Progenitor cell of endocrine pancreas (in vitro differentiated cells): ENCODE data around the gene CFL1. TPM values are rescaled to one million over a fixed set of nuclear protein-coding genes. Genes with fewer than 3 reads are reported as not detected.
A peak's percentile ranks its signal among the peaks of the same experiment; 100 is the strongest.
"Not testable (repeated sequence)": the region's sequence is repeated elsewhere in the genome, so short reads cannot be mapped to it uniquely, and the experiment has no call there.

Source experiments
- DNase-seq: peaks from one replicate; pipeline ENCODE4 v3.0.0; 2021; ENCODE audit warnings: low spot score; ENCODE audit not compliant: unreplicated experiment
- H3K27ac Mint-ChIP-seq: 2 replicates; pipeline ENCODE4 v1.8.0; 2021; ENCODE audit warnings: mild to moderate bottlenecking, moderate library complexity, mixed read lengths
- H3K27me3 Mint-ChIP-seq: 2 replicates; pipeline ENCODE4 v1.8.0; 2021; ENCODE audit warnings: mixed read lengths
- H3K36me3 Mint-ChIP-seq: 2 replicates; pipeline ENCODE4 v1.8.0; 2022; ENCODE audit warnings: mixed read lengths; ENCODE audit not compliant: insufficient read depth
- H3K4me1 Mint-ChIP-seq: 2 replicates; pipeline ENCODE4 v1.8.0; 2021; ENCODE audit warnings: low read depth, mixed read lengths
- H3K4me3 Mint-ChIP-seq: 2 replicates; pipeline ENCODE4 v1.8.0; 2021; ENCODE audit warnings: low read depth, mild to moderate bottlenecking, moderate library complexity, mixed read lengths
- H3K9me3 Mint-ChIP-seq: 2 replicates; pipeline ENCODE4 v1.8.0; 2021; ENCODE audit warnings: low read depth, mixed read lengths
- total RNA-seq: library from RNA; stranded (reverse); gene quantifications from 2 replicates; pipeline ENCODE4 v1.2.1, GENCODE V29; 2021
- TF ChIP-seq, protein P1 (sequence below): fragments of 200-600 bp; sonication (generic); IDR thresholded peaks from one replicate; pipeline ENCODE4 v1.5.0; 2021; ENCODE audit warnings: antibody characterized with exemption, mild to moderate bottlenecking; ENCODE audit not compliant: unreplicated experiment

Gene CFL1
- total RNA-seq, 1 donor from 2014 or later = 890 TPM

GRCh38 chr11:65844231-65844872 lies 13.6 kb downstream of the CFL1 start:
- Mint-ChIP-seq H3K9me3 (no peaks in the 10 kb centered on the region), H3K36me3 (no peaks in the 10 kb centered on the region), H3K27me3 (no peaks in the 10 kb centered on the region), H3K4me1 (peaks cover 4% of the 10 kb centered on the region), H3K27ac (peak overlapping the region; percentile 17), H3K4me3 (no peak overlapping the region)
- TF ChIP-seq, protein P1, sequence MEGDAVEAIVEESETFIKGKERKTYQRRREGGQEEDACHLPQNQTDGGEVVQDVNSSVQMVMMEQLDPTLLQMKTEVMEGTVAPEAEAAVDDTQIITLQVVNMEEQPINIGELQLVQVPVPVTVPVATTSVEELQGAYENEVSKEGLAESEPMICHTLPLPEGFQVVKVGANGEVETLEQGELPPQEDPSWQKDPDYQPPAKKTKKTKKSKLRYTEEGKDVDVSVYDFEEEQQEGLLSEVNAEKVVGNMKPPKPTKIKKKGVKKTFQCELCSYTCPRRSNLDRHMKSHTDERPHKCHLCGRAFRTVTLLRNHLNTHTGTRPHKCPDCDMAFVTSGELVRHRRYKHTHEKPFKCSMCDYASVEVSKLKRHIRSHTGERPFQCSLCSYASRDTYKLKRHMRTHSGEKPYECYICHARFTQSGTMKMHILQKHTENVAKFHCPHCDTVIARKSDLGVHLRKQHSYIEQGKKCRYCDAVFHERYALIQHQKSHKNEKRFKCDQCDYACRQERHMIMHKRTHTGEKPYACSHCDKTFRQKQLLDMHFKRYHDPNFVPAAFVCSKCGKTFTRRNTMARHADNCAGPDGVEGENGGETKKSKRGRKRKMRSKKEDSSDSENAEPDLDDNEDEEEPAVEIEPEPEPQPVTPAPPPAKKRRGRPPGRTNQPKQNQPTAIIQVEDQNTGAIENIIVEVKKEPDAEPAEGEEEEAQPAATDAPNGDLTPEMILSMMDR = no peak
- no peak for DNase-seq

DNA sequence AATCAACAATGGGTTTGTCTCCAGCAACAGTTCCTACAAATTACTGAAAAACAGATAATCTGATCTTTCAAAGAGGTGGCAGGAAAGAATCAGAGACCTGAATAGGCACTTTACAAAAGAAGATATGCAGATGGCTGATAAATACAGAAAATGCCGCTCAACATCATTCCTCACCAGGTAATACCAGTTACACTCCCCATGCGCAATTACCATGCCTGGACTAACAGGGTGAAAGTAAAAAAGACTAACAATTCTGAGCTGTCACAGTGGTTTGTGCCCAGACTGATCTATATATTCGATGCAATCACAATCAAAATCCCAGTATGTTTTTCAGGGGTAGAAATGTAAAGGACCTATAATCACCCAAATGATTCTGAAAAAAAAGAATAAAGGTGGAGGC lies 14.2 kb downstream of the CFL1 start:
- no peaks in the 10 kb centered on the region for H3K36me3 Mint-ChIP-seq
- no peak overlapping the region for H3K4me3 Mint-ChIP-seq
- TF ChIP-seq, protein P1 = no peak
- peak overlapping the region; percentile 17 for H3K27ac Mint-ChIP-seq
- no peaks in the 10 kb centered on the region for H3K27me3 Mint-ChIP-seq
- no peaks in the 10 kb centered on the region for H3K9me3 Mint-ChIP-seq
- H3K4me1 Mint-ChIP-seq = peaks cover 3% of the 10 kb centered on the region
- DNase-seq = no peak

- H3K4me1 Mint-ChIP-seq = peaks cover 3% of the 10 kb centered on the region
- H3K27me3 Mint-ChIP-seq = no peaks in the 10 kb centered on the region
- TF ChIP-seq, protein P1 = no peak
- no peak overlapping the region for H3K27ac Mint-ChIP-seq
- H3K9me3 Mint-ChIP-seq = no peaks in the 10 kb centered on the region
- H3K4me3 Mint-ChIP-seq = no peak overlapping the region
- DNase-seq = no peak
- H3K36me3 Mint-ChIP-seq = no peaks in the 10 kb centered on the region
Observed at GRCh38 chr11:65842144-65842543, 15.8 kb downstream of the CFL1 start.

DNA sequence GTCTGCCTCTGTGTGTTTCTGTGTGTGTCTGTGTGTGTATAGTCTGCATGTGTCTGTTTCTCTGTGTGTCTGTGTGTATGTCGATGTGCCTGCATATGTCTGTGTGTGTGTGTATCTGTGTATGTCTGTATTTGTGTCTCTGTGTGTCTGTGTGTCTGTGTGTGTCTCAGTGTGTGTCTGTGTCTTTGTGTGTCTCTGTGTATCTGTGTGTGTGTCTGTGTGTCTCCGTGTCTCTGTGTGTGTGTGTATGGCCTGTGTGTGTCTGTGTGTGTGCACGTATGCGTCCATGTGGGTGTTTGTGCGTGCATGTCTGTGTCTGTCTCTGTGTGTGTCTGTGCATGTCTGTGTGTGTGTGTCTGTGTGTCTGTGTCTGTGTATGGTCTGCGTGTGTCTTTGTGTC lies 23.8 kb downstream of the CFL1 start:
- H3K4me3 Mint-ChIP-seq = no peak overlapping the region
- peaks cover 16% of the 10 kb centered on the region for H3K27me3 Mint-ChIP-seq
- TF ChIP-seq, protein P1 = no peak
- H3K9me3 Mint-ChIP-seq = no peaks in the 10 kb centered on the region
- no peaks in the 10 kb centered on the region for H3K36me3 Mint-ChIP-seq
- DNase-seq = no peak
- H3K4me1 Mint-ChIP-seq = peaks cover 5% of the 10 kb centered on the region
- no peak overlapping the region for H3K27ac Mint-ChIP-seq

GRCh38 chr11:65833297-65834030 lies 24.5 kb downstream of the CFL1 start, which contains the start of gene SNX32:
Gene SNX32, plus strand, starts transcription at chr11:65833963. Its CDS starts 103 bp downstream, at chr11:65834066.
- H3K4me3 Mint-ChIP-seq = no peak within 1 kb of the TSS
- no peak within 1 kb of the TSS for H3K27ac Mint-ChIP-seq
- H3K36me3 Mint-ChIP-seq = no peaks in the 10 kb centered on the region
- TF ChIP-seq, protein P1 = no peak
- H3K4me1 Mint-ChIP-seq = peaks cover 5% of the 10 kb centered on the region
- peak; percentile 89 for DNase-seq
- peaks cover 16% of the 10 kb centered on the region for H3K27me3 Mint-ChIP-seq
- no peaks in the 10 kb centered on the region for H3K9me3 Mint-ChIP-seq

DNA sequence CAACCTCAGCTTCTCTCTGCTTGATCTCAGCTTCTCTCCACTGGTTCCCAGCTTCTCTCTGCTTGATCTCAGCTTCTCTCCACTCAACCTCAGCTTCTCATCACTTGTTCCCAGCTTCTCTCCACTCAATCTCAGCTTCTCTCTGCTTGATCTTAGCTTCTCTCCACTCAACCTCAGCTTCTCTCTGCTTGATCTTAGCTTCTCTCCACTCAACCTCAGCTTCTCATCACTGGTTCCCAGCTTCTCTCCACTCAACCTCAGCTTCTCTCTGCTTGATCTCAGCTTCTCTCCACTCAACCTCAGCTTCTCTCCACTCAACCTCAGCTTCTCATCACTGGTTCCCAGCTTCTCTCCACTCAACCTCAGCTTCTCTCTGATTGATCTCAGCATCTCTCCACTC lies 25.7 kb downstream of the CFL1 start:
- DNase-seq, H3K9me3 Mint-ChIP-seq, H3K4me1 Mint-ChIP-seq, H3K36me3 Mint-ChIP-seq: not testable (repeated sequence)
- Mint-ChIP-seq H3K27me3 (peaks cover 16% of the 10 kb centered on the region), H3K4me3 (peak overlapping the region; percentile 37), H3K27ac (peak overlapping the region; percentile 39)
